Dermis microvascular lymphatic vessel endothelial cell (primary cell): ENCODE data around the gene TST. TPM values are rescaled to one million over a fixed set of nuclear protein-coding genes. Genes with fewer than 3 reads are reported as not detected.

ENCODE experiments used
- total RNA-seq: library from RNA; depleted of rRNA; stranded (reverse); fragments of >200 nt; gene quantifications from 2 replicates; pipeline ENCODE4 v1.2.1, GENCODE V29; 2014

Gene TST
- total RNA-seq, 1 donor from 2014 or later: 50.2 TPM

Other genes starting within 250 kb of the TST start
- gene IFT27, start 243.3 kb downstream of the TST start, total RNA-seq: 10.8 and 16.2 TPM in 2 replicates
- gene PVALB, start 202.4 kb downstream of the TST start, total RNA-seq: not detected in 2 replicates
- gene NCF4, start 158.4 kb downstream of the TST start, total RNA-seq: 0.13 TPM in 1 of 2 replicates, not detected in the other
- 2.8 and 7.1 TPM in 2 replicates for gene CSF2RB, start 105.8 kb downstream of the TST start, total RNA-seq
- 102 and 143 TPM in 2 replicates for gene MPST, start 295 bp upstream of the TST start, total RNA-seq
- 50.6 and 74.3 TPM in 2 replicates for gene KCTD17, start 32.3 kb upstream of the TST start, total RNA-seq
- gene TMPRSS6, start 90.3 kb upstream of the TST start, total RNA-seq: not detected in 2 replicates
- gene IL2RB, start 130.5 kb upstream of the TST start, total RNA-seq: not detected in 2 replicates
- gene C1QTNF6, start 168.8 kb upstream of the TST start, total RNA-seq: 5.0 and 6.6 TPM in 2 replicates
- not detected in 2 replicates for gene SSTR3, start 193.0 kb upstream of the TST start, total RNA-seq
- gene RAC2, start 224.8 kb upstream of the TST start, total RNA-seq: 11.8 and 12.8 TPM in 2 replicates